Measurements from ENCODE around the gene ST6GALNAC3. TPM values are rescaled to one million over a fixed set of nuclear protein-coding genes. Genes with fewer than 3 reads are reported as not detected.
A peak's percentile ranks its signal among the peaks of the same experiment; 100 is the strongest.

The ST6GALNAC3 gene
- total RNA-seq, 1 donor from 2014 or later = 7.3 TPM

DNA sequence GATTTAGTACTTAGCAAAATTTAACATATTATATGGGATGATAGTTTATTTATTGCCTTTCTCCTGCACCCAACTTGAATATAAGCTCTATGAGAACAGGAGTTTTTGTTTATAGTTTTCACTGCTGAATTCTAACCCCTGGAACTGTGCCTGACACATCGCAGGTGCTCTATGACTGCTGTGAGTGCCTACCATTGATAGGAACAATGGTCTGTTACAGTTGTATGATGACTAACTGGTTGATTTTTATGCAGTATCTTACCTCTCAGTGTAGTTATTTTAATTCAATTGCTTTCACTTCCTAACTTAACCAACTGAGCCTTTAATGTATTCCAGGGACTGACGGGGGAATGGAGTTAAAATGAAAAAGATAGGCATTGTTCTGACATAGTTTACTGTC is 336.0 kb downstream of the ST6GALNAC3 start:
- H3K27ac Mint-ChIP-seq (ENCODE audit: unreplicated experiment) = no peak overlapping the region
- peaks cover 2% of the 10 kb centered on the region for H3K4me1 Mint-ChIP-seq (ENCODE audit: unreplicated experiment)
- TF ChIP-seq, protein P1, sequence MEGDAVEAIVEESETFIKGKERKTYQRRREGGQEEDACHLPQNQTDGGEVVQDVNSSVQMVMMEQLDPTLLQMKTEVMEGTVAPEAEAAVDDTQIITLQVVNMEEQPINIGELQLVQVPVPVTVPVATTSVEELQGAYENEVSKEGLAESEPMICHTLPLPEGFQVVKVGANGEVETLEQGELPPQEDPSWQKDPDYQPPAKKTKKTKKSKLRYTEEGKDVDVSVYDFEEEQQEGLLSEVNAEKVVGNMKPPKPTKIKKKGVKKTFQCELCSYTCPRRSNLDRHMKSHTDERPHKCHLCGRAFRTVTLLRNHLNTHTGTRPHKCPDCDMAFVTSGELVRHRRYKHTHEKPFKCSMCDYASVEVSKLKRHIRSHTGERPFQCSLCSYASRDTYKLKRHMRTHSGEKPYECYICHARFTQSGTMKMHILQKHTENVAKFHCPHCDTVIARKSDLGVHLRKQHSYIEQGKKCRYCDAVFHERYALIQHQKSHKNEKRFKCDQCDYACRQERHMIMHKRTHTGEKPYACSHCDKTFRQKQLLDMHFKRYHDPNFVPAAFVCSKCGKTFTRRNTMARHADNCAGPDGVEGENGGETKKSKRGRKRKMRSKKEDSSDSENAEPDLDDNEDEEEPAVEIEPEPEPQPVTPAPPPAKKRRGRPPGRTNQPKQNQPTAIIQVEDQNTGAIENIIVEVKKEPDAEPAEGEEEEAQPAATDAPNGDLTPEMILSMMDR (IDR thresholded peaks at IDR 0.05) = no peak
- H3K36me3 Mint-ChIP-seq (ENCODE audit: unreplicated experiment) = no peaks in the 10 kb centered on the region
- H3K9me3 Mint-ChIP-seq (ENCODE audit: unreplicated experiment) = no peaks in the 10 kb centered on the region
- no peak overlapping the region for H3K4me3 Mint-ChIP-seq (ENCODE audit: unreplicated experiment)
- no peaks in the 10 kb centered on the region for H3K27me3 Mint-ChIP-seq (ENCODE audit: unreplicated experiment)
- no peak for DNase-seq (ENCODE audit: extremely low spot score, unreplicated experiment)

DNA sequence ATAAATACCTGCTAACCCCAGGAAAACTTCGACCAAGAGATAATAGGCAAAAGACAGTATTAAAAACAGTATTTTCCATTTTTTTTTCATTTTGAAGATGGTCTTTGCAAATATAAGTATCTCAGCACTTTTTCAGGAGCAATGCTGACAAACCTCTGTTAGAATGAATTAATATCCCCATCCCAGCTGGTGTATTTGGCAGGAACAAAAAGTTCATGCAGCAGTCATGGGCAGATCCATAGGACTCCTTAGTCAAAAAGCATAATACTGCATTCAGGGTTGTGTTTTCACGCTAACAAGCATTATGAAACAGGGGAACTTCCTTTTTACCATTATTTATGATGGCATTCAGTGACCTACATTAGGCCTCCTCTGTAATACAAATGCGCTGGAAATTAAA is 344.0 kb downstream of the ST6GALNAC3 start:
- Mint-ChIP-seq H3K4me3 (ENCODE audit: unreplicated experiment) (no peak overlapping the region), H3K36me3 (ENCODE audit: unreplicated experiment) (no peaks in the 10 kb centered on the region), H3K4me1 (ENCODE audit: unreplicated experiment) (peaks cover 9% of the 10 kb centered on the region), H3K27ac (ENCODE audit: unreplicated experiment) (no peak overlapping the region), H3K27me3 (ENCODE audit: unreplicated experiment) (no peaks in the 10 kb centered on the region), H3K9me3 (ENCODE audit: unreplicated experiment) (no peaks in the 10 kb centered on the region)
- DNase-seq (ENCODE audit: extremely low spot score, unreplicated experiment) = no peak
- TF ChIP-seq, protein P1 (IDR thresholded peaks at IDR 0.05) = no peak

DNA sequence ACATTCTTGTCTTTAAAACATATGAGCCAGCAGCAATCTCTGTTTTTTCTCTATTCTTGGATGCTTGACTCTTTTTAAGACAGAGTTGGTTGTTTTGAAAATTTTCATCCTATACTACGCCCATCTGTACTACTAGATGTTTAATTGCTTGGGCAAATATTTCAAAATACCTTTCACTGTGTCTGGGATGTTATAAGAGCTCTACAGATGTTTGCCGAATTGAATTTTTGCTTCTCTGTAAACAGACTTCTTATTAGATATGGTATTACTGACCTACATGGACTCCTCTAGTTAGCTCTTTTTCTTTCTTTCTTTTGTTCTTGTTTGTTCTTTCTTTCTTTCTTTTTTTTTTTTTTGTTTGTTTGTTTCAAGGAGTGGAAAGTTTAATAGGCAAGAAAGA is 345.1 kb downstream of the ST6GALNAC3 start:
- Mint-ChIP-seq H3K36me3 (ENCODE audit: unreplicated experiment) (no peaks in the 10 kb centered on the region), H3K27me3 (ENCODE audit: unreplicated experiment) (no peaks in the 10 kb centered on the region), H3K9me3 (ENCODE audit: unreplicated experiment) (no peaks in the 10 kb centered on the region), H3K27ac (ENCODE audit: unreplicated experiment) (no peak overlapping the region), H3K4me1 (ENCODE audit: unreplicated experiment) (peaks cover 10% of the 10 kb centered on the region), H3K4me3 (ENCODE audit: unreplicated experiment) (no peak overlapping the region)
- no peak for DNase-seq (ENCODE audit: extremely low spot score, unreplicated experiment)
- TF ChIP-seq, protein P1 (IDR thresholded peaks at IDR 0.05) = no peak

DNA sequence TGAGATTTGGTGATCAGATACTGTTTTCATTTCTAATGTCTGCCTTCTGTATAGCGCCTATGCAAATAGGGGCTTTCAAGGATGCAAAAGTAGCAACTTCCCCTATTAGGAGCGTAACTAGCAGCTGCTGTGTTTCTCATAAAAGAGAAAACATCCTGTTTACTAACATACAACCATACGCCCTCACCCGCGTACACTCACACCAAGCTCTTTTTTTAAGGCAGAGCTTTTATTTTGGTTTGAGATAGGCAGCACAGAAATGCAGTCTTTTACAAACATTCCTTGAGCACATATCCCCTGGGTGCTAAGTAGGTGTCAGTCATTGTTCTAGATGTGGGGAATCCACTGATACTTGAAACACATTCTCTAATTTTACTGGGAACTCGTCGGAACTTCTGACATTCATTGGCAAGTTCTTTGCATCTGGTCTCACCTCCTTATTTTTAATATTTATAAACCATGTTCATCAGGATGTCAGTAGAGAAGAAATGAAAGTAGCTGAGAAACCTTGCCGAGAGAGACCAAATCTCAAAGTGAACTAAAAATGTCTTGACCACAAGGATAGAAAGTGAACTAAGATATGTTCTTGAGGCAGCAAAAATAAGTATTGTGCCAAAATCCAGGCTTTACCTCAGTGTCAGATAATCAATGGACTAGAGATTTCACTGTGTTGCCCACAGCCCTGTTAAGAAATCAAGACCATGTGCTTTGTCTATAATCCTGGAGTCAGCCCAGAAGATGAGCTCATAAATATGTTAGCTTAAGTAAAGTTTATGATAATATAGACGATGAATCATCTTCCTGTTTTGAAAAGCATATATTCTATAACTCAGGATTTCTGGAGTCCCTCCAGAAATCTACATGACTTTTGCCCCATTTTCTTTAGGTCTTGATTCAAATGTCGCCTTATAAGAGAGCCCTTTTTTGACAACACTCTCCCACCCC is 350.9 kb downstream of the ST6GALNAC3 start:
- peaks cover 34% of the 10 kb centered on the region for H3K4me1 Mint-ChIP-seq (ENCODE audit: unreplicated experiment)
- H3K27ac Mint-ChIP-seq (ENCODE audit: unreplicated experiment) = peak overlapping the region; percentile 77
- no peaks in the 10 kb centered on the region for H3K36me3 Mint-ChIP-seq (ENCODE audit: unreplicated experiment)
- no peaks in the 10 kb centered on the region for H3K27me3 Mint-ChIP-seq (ENCODE audit: unreplicated experiment)
- no peaks in the 10 kb centered on the region for H3K9me3 Mint-ChIP-seq (ENCODE audit: unreplicated experiment)
- no peak overlapping the region for H3K4me3 Mint-ChIP-seq (ENCODE audit: unreplicated experiment)
- no peak for DNase-seq (ENCODE audit: extremely low spot score, unreplicated experiment)
- TF ChIP-seq, protein P1 (IDR thresholded peaks at IDR 0.05) = no peak

DNA sequence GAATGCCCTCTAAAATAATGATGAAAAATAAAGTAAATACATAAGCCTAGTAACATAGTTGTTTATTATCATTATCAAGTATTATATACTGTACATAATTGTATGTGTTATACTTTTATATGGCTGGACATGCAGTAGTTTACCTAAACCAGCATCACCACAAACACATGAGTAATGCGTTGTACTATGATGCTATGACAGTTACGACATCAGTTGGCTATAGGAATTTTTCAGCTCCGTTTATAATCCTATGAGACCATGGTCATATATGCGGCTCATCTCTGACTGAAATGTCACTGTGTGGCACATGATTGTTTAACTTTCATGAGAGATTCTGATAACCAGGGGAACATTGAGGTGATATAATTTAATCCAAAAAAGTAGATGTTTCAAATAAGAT is 352.1 kb downstream of the ST6GALNAC3 start:
- TF ChIP-seq, protein P1 (IDR thresholded peaks at IDR 0.05) = no peak
- H3K36me3 Mint-ChIP-seq (ENCODE audit: unreplicated experiment) = no peaks in the 10 kb centered on the region
- H3K27me3 Mint-ChIP-seq (ENCODE audit: unreplicated experiment) = no peaks in the 10 kb centered on the region
- no peaks in the 10 kb centered on the region for H3K9me3 Mint-ChIP-seq (ENCODE audit: unreplicated experiment)
- DNase-seq (ENCODE audit: extremely low spot score, unreplicated experiment) = no peak
- no peak overlapping the region for H3K27ac Mint-ChIP-seq (ENCODE audit: unreplicated experiment)
- peaks cover 29% of the 10 kb centered on the region for H3K4me1 Mint-ChIP-seq (ENCODE audit: unreplicated experiment)
- H3K4me3 Mint-ChIP-seq (ENCODE audit: unreplicated experiment) = no peak overlapping the region
